ENCODE measurements around the gene MCM5.

MCM5 gene

DNA sequence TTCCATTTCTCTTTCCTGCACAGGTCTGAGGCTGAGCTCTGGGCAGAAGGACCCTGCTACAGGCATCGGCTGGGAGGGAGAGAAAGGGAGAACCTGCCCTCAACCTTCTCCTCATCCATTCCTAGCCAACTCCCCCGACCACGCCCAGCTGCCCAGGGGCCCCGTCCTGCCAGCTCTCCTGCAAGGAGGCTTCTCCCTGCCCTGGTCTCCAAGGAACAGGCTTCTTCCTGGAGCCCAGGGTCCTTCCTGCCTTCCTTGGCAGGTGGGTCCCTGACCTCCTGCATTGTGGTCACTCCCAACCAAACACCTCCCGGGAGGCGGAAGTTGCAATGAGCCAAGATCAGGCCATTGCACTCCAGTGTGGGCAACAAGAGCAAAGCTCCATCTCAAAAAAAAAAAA, 31.6 kb upstream of the MCM5 start:
- H3K4me2 ChIP-seq (ENCODE audit: insufficient read depth, low read length, poor library complexity, severe bottlenecking), result no peak overlapping the region
- no peak for DNase-seq (ENCODE audit: low spot score)
- no peak overlapping the region for H2BK120ac ChIP-seq (ENCODE audit: low read depth, low read length)
- H3K4ac ChIP-seq (ENCODE audit: low read length), result no peak overlapping the region
- no peak overlapping the region for H3K27ac ChIP-seq (replicated peaks; ENCODE audit: low read length)
- H3K27me3 ChIP-seq (ENCODE audit: control insufficient read depth in 3 of 3, insufficient read depth in 3 of 3, low read depth in 1 of 3, low read length in 3 of 3), result no peaks in the 10 kb centered on the region
- H3K18ac ChIP-seq (ENCODE audit: low read length), result peak overlapping the region; percentile 64
- no peak overlapping the region for H4K91ac ChIP-seq (ENCODE audit: low read depth, low read length, poor library complexity)
- H2AK5ac ChIP-seq (ENCODE audit: low read depth, low read length), result peak overlapping the region; percentile 36
- H3K36me3 ChIP-seq (replicated peaks in 1 of 2; ENCODE audit: control insufficient read depth in 2 of 2, insufficient read depth in 2 of 2, low read length in 2 of 2), result no peaks in the 10 kb centered on the region
- H3K23ac ChIP-seq (ENCODE audit: low read depth, low read length, poor library complexity), result no peak overlapping the region
- no peak overlapping the region for H2BK5ac ChIP-seq (ENCODE audit: low read length)
- no peak overlapping the region for H3K9ac ChIP-seq (ENCODE audit: low read depth, low read length, poor library complexity)
- peaks cover 4% of the 10 kb centered on the region for H3K79me1 ChIP-seq (ENCODE audit: low read depth, low read length)
- no CpG with 5 or more reads among the region's 6 CpGs for WGBS, 2 donors (ENCODE audit: extremely low coverage in 2 of 2, insufficient read length in 2 of 2, insufficient replicate concordance in 1 of 2)
- no peak overlapping the region for H4K8ac ChIP-seq (ENCODE audit: low read depth, low read length)
- peak overlapping the region; percentile 94 for H2BK15ac ChIP-seq (ENCODE audit: low read length)
- peak overlapping the region in 1 of 2 donors; percentile 25 for H3K4me3 ChIP-seq (ENCODE audit: low read length in 2 of 2)
- peak overlapping the region; percentile 14 for H3K14ac ChIP-seq (ENCODE audit: low read length)
- H3K4me1 ChIP-seq (ENCODE audit: control insufficient read depth in 2 of 2, insufficient read depth in 1 of 2, low read depth in 1 of 2, low read length in 2 of 2), result peaks cover 1 to 6% of the 10 kb centered on the region in 2 donors
- H2AFZ ChIP-seq (ENCODE audit: low read length), result no peak overlapping the region
- no peak overlapping the region for H2BK12ac ChIP-seq (ENCODE audit: low read length)
- no peaks in the 10 kb centered on the region for H3K9me3 ChIP-seq (replicated peaks in 1 of 2; ENCODE audit: control insufficient read depth in 2 of 2, insufficient read depth in 1 of 2, low read depth in 1 of 2, low read length in 2 of 2)

DNA sequence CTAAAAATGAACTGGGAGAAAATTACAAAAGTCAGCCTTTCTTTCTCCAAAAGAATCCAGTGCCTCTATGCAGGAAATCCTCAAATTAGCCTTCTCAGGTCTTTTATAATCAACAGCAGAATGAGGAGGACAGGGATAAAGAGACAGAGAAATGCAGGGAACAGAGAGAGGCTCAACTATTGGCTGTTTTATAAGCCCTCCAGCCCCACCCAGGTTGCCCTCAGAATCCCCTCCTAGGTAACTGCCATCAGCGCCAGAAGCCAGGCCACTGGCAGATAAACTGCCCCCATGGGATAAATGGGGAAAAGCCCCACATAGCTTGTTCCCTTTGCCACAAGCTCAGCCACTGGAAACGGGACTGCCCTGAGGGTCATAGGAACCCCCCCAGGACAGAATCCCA, 29.9 kb upstream of the MCM5 start:
- Histone ChIP-seq H3K4me1 (ENCODE audit: control insufficient read depth in 2 of 2, insufficient read depth in 1 of 2, low read depth in 1 of 2, low read length in 2 of 2) (peaks cover 1 to 6% of the 10 kb centered on the region in 2 donors), H4K91ac (ENCODE audit: low read depth, low read length, poor library complexity) (no peak overlapping the region), H3K9ac (ENCODE audit: low read depth, low read length, poor library complexity) (no peak overlapping the region), H3K14ac (ENCODE audit: low read length) (no peak overlapping the region), H3K79me1 (ENCODE audit: low read depth, low read length) (peaks cover 4% of the 10 kb centered on the region), H2AFZ (ENCODE audit: low read length) (no peak overlapping the region), H3K36me3 (replicated peaks in 1 of 2; ENCODE audit: control insufficient read depth in 2 of 2, insufficient read depth in 2 of 2, low read length in 2 of 2) (no peaks in the 10 kb centered on the region), H2BK12ac (ENCODE audit: low read length) (no peak overlapping the region), H3K27me3 (ENCODE audit: control insufficient read depth in 3 of 3, insufficient read depth in 3 of 3, low read depth in 1 of 3, low read length in 3 of 3) (no peaks in the 10 kb centered on the region), H3K23ac (ENCODE audit: low read depth, low read length, poor library complexity) (no peak overlapping the region), H2BK120ac (ENCODE audit: low read depth, low read length) (no peak overlapping the region), H4K8ac (ENCODE audit: low read depth, low read length) (no peak overlapping the region), H2BK5ac (ENCODE audit: low read length) (no peak overlapping the region), H2BK15ac (ENCODE audit: low read length) (no peak overlapping the region), H3K4me3 (ENCODE audit: low read length in 2 of 2) (no peak overlapping the region), H3K18ac (ENCODE audit: low read length) (no peak overlapping the region), H2AK5ac (ENCODE audit: low read depth, low read length) (no peak overlapping the region), H3K4me2 (ENCODE audit: insufficient read depth, low read length, poor library complexity, severe bottlenecking) (no peak overlapping the region), H3K4ac (ENCODE audit: low read length) (no peak overlapping the region), H3K27ac (replicated peaks; ENCODE audit: low read length) (no peak overlapping the region), H3K9me3 (replicated peaks in 1 of 2; ENCODE audit: control insufficient read depth in 2 of 2, insufficient read depth in 1 of 2, low read depth in 1 of 2, low read length in 2 of 2) (no peaks in the 10 kb centered on the region)
- DNase-seq (ENCODE audit: low spot score), result no peak
- WGBS, 2 donors (ENCODE audit: extremely low coverage in 2 of 2, insufficient read length in 2 of 2, insufficient replicate concordance in 1 of 2), result no CpG with 5 or more reads among the region's 2 CpGs

DNA sequence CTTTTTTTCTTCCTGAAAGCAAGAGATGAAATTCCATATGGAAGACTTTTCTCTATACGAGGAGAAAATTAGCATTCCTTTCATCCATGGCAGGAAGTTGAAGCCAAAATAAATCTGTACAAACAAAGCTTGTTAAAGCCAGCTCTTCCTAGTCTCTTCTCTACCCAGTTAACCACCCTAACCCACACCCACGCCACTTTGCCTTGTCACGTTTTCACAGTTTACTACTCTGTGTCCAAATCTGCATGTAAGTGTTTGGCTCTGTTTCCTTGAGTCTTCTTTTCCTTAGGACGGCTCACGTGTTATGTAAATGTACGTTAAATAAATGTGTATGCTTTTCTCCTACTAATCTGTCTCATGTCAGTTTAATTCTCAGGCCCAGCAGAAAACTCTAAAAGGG, 26.2 kb upstream of the MCM5 start:
- Histone ChIP-seq H3K18ac (ENCODE audit: low read length) (no peak overlapping the region), H2BK12ac (ENCODE audit: low read length) (no peak overlapping the region), H2AFZ (ENCODE audit: low read length) (no peak overlapping the region), H3K27me3 (ENCODE audit: control insufficient read depth in 3 of 3, insufficient read depth in 3 of 3, low read depth in 1 of 3, low read length in 3 of 3) (no peaks in the 10 kb centered on the region), H2BK120ac (ENCODE audit: low read depth, low read length) (no peak overlapping the region), H3K23ac (ENCODE audit: low read depth, low read length, poor library complexity) (no peak overlapping the region), H4K8ac (ENCODE audit: low read depth, low read length) (no peak overlapping the region), H3K4me2 (ENCODE audit: insufficient read depth, low read length, poor library complexity, severe bottlenecking) (no peak overlapping the region), H3K4ac (ENCODE audit: low read length) (no peak overlapping the region), H3K36me3 (replicated peaks in 1 of 2; ENCODE audit: control insufficient read depth in 2 of 2, insufficient read depth in 2 of 2, low read length in 2 of 2) (no peaks in the 10 kb centered on the region), H2BK15ac (ENCODE audit: low read length) (no peak overlapping the region), H3K4me3 (ENCODE audit: low read length in 2 of 2) (no peak overlapping the region), H3K9me3 (replicated peaks in 1 of 2; ENCODE audit: control insufficient read depth in 2 of 2, insufficient read depth in 1 of 2, low read depth in 1 of 2, low read length in 2 of 2) (no peaks in the 10 kb centered on the region), H4K91ac (ENCODE audit: low read depth, low read length, poor library complexity) (no peak overlapping the region), H2BK5ac (ENCODE audit: low read length) (no peak overlapping the region), H3K4me1 (ENCODE audit: control insufficient read depth in 2 of 2, insufficient read depth in 1 of 2, low read depth in 1 of 2, low read length in 2 of 2) (peaks cover 18 to 20% of the 10 kb centered on the region in 2 donors), H3K79me1 (ENCODE audit: low read depth, low read length) (peaks cover 4% of the 10 kb centered on the region), H3K27ac (replicated peaks; ENCODE audit: low read length) (no peak overlapping the region), H3K14ac (ENCODE audit: low read length) (no peak overlapping the region), H2AK5ac (ENCODE audit: low read depth, low read length) (no peak overlapping the region), H3K9ac (ENCODE audit: low read depth, low read length, poor library complexity) (no peak overlapping the region)
- no CpG with 5 or more reads among the region's 6 CpGs for WGBS, 2 donors (ENCODE audit: extremely low coverage in 2 of 2, insufficient read length in 2 of 2, insufficient replicate concordance in 1 of 2)
- no peak for DNase-seq (ENCODE audit: low spot score)

DNA sequence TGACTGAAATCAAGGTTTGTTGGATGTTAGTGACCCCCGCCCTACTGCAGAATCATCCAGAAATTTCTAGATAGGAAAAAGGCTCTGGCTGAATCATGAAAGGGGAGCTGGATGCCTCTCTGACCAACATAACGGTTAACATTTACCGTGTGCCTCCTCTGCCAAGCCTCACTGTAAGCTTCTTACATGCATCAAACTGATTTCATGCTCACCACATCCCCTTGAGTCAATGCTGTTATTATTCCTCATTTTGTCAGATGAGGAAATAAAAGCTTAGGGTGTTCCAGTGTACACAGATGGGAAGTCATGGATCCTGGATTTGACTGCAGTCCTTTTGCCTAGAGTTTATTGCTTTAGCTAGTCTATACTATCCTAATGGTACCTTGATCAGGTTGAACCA, 24.9 kb upstream of the MCM5 start:
- Histone ChIP-seq H3K18ac (ENCODE audit: low read length) (no peak overlapping the region), H2AK5ac (ENCODE audit: low read depth, low read length) (peak overlapping the region; percentile 76), H2BK120ac (ENCODE audit: low read depth, low read length) (no peak overlapping the region), H2BK12ac (ENCODE audit: low read length) (no peak overlapping the region), H2BK5ac (ENCODE audit: low read length) (no peak overlapping the region), H2AFZ (ENCODE audit: low read length) (no peak overlapping the region), H3K4me3 (ENCODE audit: low read length in 2 of 2) (no peak overlapping the region), H3K36me3 (replicated peaks in 1 of 2; ENCODE audit: control insufficient read depth in 2 of 2, insufficient read depth in 2 of 2, low read length in 2 of 2) (no peaks in the 10 kb centered on the region), H3K79me1 (ENCODE audit: low read depth, low read length) (peaks cover 2% of the 10 kb centered on the region), H3K23ac (ENCODE audit: low read depth, low read length, poor library complexity) (no peak overlapping the region), H3K9ac (ENCODE audit: low read depth, low read length, poor library complexity) (no peak overlapping the region), H4K8ac (ENCODE audit: low read depth, low read length) (no peak overlapping the region), H3K27ac (replicated peaks; ENCODE audit: low read length) (no peak overlapping the region), H3K9me3 (replicated peaks in 1 of 2; ENCODE audit: control insufficient read depth in 2 of 2, insufficient read depth in 1 of 2, low read depth in 1 of 2, low read length in 2 of 2) (no peaks in the 10 kb centered on the region), H3K4me2 (ENCODE audit: insufficient read depth, low read length, poor library complexity, severe bottlenecking) (no peak overlapping the region), H4K91ac (ENCODE audit: low read depth, low read length, poor library complexity) (no peak overlapping the region), H2BK15ac (ENCODE audit: low read length) (peak overlapping the region; percentile 99), H3K27me3 (ENCODE audit: control insufficient read depth in 3 of 3, insufficient read depth in 3 of 3, low read depth in 1 of 3, low read length in 3 of 3) (no peaks in the 10 kb centered on the region), H3K4ac (ENCODE audit: low read length) (no peak overlapping the region), H3K14ac (ENCODE audit: low read length) (no peak overlapping the region), H3K4me1 (ENCODE audit: control insufficient read depth in 2 of 2, insufficient read depth in 1 of 2, low read depth in 1 of 2, low read length in 2 of 2) (peaks cover 17 to 20% of the 10 kb centered on the region in 2 donors)
- no peak for DNase-seq (ENCODE audit: low spot score)
- WGBS, 2 donors (ENCODE audit: extremely low coverage in 2 of 2, insufficient read length in 2 of 2, insufficient replicate concordance in 1 of 2), result no CpG with 5 or more reads among the region's 3 CpGs
